HG02884 (cell line): ENCODE data around the gene SLC27A5.

Experiments used
- ATAC-seq: cut with Tn5 transposase; IDR thresholded peaks from one replicate; pipeline ENCODE4 v1.9.1; 2021; ENCODE audit warnings: mild to moderate bottlenecking, moderate library complexity; ENCODE audit not compliant: unreplicated experiment

SLC27A5 gene, protein sequence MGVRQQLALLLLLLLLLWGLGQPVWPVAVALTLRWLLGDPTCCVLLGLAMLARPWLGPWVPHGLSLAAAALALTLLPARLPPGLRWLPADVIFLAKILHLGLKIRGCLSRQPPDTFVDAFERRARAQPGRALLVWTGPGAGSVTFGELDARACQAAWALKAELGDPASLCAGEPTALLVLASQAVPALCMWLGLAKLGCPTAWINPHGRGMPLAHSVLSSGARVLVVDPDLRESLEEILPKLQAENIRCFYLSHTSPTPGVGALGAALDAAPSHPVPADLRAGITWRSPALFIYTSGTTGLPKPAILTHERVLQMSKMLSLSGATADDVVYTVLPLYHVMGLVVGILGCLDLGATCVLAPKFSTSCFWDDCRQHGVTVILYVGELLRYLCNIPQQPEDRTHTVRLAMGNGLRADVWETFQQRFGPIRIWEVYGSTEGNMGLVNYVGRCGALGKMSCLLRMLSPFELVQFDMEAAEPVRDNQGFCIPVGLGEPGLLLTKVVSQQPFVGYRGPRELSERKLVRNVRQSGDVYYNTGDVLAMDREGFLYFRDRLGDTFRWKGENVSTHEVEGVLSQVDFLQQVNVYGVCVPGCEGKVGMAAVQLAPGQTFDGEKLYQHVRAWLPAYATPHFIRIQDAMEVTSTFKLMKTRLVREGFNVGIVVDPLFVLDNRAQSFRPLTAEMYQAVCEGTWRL

GRCh38 chr19:58511353-58512208 lies at the start of gene SLC27A5:
SLC27A5 (minus strand) TSS chr19:58511992; CDS start chr19:58511955, 37 bp downstream.
- no peak for ATAC-seq

DNA sequence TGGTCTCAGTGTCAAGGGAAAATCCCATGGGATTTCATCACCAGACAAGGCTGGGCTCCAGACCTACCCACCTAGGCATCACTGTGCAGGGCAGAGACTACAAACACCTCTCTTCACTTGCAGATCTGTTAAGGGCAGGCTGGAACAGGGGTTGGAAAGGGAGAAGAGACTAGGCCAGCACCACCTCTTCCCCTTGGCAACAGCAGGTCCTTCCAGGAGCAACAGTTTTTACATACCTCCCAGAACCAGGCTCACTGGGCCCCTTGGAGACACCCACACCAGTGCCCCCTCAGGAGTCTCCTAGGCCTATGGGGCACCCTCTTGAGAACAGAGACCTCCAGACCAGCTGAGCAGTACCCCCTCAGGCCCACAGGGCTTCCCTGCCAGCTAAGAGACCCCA lies 49.1 kb upstream of the SLC27A5 start:
- no peak for ATAC-seq

GRCh38 chr19:58560007-58560887 lies 48.5 kb upstream of the SLC27A5 start:
- ATAC-seq: no peak

GRCh38 chr19:58559275-58560006 lies 47.6 kb upstream of the SLC27A5 start:
- ATAC-seq: no peak

- peak; percentile 39 for ATAC-seq
Measured at GRCh38 chr19:58558623-58559274, 47.0 kb upstream of the SLC27A5 start.

DNA sequence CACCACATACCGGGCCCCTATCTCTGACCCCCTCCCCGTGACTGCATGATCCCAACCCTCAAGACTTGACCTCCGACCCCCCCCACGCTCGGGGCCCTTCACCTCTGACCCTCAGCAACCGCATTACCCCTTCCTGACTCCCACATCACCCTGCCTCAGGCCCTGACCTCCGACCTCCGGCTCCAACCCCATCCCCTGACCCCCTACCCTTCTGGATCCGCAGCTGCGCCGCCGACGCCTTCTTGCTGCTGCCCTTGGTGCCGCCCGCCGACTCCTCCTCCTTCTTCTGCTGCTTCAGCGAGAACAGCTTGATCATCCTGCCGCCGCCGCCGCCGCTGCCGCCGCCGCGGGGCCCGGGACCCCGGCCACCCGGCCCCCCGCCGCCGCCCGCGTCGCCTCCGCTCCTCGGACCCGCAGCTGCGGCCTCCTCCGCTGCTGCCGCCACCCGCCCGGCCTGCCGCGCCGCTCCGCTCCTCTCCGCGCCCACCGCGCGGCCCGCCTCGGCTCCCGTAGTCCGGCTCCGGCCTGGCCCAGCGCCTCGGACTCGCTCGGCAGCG lies 46.4 kb upstream of the SLC27A5 start, which contains the start of gene UBE2M:
UBE2M (minus strand) TSS at position 546 of the 557 bp plus-strand sequence; CDS start at position 316, 230 bp downstream.
- ATAC-seq: peak; percentile 4

DNA sequence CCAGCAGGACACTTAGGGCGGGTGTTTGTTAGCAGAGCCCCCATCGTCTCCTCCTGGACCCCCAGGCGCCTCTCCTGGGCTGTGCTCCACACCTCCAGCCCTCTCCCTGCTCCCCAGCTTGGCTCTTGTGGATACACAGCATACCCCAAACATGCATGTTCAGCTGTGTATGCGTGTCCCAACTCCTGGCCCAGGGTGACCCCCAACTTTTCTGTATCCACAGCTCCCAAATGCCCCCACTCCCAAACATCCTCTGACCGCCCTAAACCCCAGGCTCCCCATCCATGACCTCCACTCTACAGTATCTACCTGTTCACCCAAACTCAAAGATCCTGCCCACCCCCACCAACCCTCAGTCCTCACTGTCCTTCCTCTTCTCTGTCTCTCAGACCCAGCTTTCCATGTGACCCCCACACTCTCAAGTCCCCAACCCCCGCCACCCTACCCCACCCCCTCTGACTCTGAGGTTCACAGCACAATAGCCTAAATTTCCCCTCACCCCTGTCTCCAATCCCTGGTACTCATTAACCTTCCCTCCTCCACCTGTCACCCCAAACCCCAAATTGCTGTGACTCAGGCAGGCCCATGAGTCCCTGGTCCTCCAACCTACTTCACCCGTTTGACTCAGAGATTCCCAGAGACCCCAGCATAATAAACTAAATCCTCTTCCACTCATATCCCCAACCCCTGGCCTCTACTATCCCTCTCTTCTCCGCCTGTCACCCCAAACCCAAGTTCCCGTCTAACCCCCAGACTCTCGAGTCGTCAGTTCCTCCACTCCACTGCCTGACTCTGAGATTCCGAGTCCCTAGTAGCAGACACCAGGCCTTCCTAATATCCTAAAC lies 45.7 kb upstream of the SLC27A5 start:
- ATAC-seq: no peak

DNA sequence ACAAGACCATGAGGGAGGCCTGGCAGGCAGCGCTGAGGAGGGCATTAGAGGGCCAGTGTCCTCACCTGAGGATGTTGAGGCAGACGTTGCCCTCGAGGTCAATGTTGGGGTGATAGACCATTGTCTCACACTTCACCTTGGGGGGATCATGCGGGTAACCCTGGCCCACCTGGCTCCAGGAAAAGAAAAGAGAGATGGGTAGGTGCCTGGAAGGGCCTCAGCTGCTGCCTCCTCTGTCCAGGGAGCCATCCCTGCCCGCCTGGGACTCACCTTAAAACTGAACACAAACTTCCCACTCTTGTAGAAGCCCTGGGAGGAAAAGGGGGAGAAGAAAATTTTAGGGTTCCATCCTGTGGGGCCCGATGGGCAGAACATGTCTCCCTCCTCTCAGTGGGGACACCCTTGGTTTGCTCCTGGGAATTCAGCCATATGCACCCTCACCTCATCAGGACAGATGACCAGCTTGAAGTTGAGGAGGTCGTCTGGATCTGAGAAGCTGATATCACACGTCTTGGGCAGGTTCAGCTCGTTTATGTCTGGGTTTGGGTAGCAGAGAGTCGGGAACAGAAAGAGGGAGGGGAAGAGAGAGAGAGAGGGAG lies 44.9 kb upstream of the SLC27A5 start:
- no peak for ATAC-seq

- no peak for ATAC-seq
Measured at GRCh38 chr19:58555920-58556621, 44.3 kb upstream of the SLC27A5 start.

GRCh38 chr19:58555369-58555885 lies 43.6 kb upstream of the SLC27A5 start:
- no peak for ATAC-seq

GRCh38 chr19:58554494-58555368 lies 42.9 kb upstream of the SLC27A5 start, which contains the start of gene CHMP2A:
CHMP2A (minus strand) TSS chr19:58555105; CDS start chr19:58554212, 893 bp downstream.
- no peak for ATAC-seq

DNA sequence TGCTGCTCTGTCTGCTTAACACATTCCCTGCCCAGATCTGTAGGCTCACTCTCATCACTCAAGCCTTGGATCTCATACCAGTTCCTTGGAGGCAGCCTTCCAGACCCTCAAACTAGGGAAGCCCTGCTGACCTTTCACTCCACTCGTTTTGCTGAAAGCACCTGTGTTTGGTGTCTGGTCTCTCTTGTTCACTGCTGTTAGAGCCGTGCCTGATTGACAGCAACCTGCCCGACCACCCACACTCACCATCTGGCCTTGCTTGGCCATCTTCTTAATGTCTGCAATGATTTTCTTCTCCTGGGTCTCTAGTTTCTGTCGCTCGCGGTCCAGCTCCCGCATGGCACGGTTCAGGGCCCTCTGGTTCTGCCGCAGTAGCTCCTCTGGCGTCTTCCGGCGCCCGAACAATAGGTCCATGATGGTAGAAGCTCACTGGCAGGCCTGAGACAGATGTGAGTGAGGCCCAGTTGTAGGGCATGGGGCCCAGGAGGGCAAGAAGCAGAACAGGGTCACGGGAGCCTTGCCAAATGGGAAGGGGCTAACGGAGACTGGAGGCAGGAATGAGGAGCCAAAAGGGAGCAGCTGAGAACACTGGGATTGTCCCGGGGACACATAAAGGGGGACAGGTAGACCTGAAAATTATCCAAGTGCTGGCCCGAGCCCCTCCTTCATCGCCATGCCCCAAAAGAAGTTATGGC lies 42.2 kb upstream of the SLC27A5 start:
- ATAC-seq: no peak

- ATAC-seq: no peak
Measured at GRCh38 chr19:58552655-58553054, 40.9 kb upstream of the SLC27A5 start.

DNA sequence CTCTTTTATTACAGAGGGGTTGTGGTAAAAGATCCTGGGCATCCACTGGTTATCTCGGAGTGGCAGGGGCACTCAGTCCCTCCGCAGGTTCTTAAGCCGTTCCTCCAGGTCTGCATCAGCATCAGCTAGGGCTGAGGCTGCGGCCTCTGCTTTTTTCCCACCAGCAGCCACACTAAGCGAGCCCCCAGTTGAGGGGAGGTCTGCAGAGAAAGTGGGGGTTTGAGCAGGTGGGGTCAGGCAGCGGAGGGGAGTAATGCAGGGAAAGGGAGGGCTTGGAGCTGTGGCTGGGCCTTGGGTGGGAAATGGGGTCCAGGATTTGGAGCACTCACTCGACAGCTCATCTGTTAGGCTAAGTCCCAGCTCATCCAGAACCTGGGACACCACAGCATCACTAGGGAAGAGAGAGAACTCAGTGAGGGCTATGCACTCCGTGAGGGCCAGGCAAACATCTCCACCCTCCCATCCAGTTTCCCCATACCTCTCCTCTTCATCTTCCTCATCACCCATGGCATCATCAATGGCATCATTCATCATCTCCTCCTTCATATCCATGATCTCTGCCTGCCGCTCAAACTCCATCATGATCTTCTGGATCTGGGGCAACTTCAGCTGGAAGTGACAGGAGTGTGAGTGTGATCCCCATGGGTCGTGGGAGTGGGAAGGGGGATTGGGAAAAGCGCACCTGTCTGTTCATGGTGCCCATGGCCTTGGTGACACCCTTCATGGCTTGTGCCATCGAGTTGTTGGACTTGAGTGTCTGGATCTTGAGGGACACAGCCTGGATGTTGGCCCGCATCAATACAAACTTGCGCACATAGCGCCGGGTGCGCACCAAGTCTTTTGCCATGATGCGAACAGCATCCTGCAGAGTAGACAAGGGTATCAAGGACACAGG lies 40.0 kb upstream of the SLC27A5 start:
- no peak for ATAC-seq
